Calu3 (cell line): ENCODE measurements around the gene KCNMB1. TPM values are rescaled to one million over a fixed set of nuclear protein-coding genes. Genes with fewer than 3 reads are reported as not detected.

Experiments used
- BruUV-seq: library from RNA; stranded (reverse); fragments of 400-500 nt; replicated peaks from 2 replicates; lab custom pipeline; 2021; lab: Mats Ljungman, UMichigan
- CTCF ChIA-PET: fragments of 300-600 bp; sonication (Branson Sonifier 250); formaldehyde crosslinking; loops from one replicate; lab custom pipeline; 2022; ENCODE audit warnings: antibody characterized with exemption; lab: Charles Lee
- DNase-seq: peaks from one replicate; pipeline ENCODE4 v3.0.0; 2022
- H3K27ac Mint-ChIP-seq: one replicate; pipeline ENCODE4 v1.8.0; 2022; ENCODE audit warnings: mixed read lengths; ENCODE audit not compliant: unreplicated experiment
- H3K27me3 Mint-ChIP-seq: one replicate; pipeline ENCODE4 v1.8.0; 2022; ENCODE audit warnings: mixed read lengths; ENCODE audit not compliant: unreplicated experiment
- H3K36me3 Mint-ChIP-seq: one replicate; pipeline ENCODE4 v1.8.0; 2022; ENCODE audit warnings: mild to moderate bottlenecking, moderate library complexity, mixed read lengths; ENCODE audit not compliant: insufficient read depth, unreplicated experiment
- H3K4me1 Mint-ChIP-seq: one replicate; pipeline ENCODE4 v1.8.0; 2022; ENCODE audit warnings: mild to moderate bottlenecking, low read depth, mixed read lengths; ENCODE audit not compliant: unreplicated experiment
- H3K4me3 Mint-ChIP-seq: one replicate; pipeline ENCODE4 v1.8.0; 2022; ENCODE audit warnings: mild to moderate bottlenecking, low read depth, moderate library complexity, mixed read lengths; ENCODE audit not compliant: unreplicated experiment
- H3K9me3 Mint-ChIP-seq: one replicate; pipeline ENCODE4 v1.8.0; 2022; ENCODE audit warnings: low read depth, mixed read lengths; ENCODE audit not compliant: unreplicated experiment
- intact Hi-C: fragments of 100-400 bp; cut with micrococcal nuclease; formaldehyde crosslinking; loops from one replicate; pipeline ENCODE4 v1.10.0; 2022; ENCODE audit not compliant: unreplicated experiment
- total RNA-seq: library from RNA; stranded (reverse); gene quantifications from 2 replicates; pipeline ENCODE4 v1.2.3, GENCODE V29; 2022
- TF ChIP-seq, protein P1 (sequence below): fragments of 200-600 bp; IDR thresholded peaks from one replicate; pipeline ENCODE4 v1.8.0; 2022; ENCODE audit warnings: antibody characterized with exemption; ENCODE audit not compliant: unreplicated experiment

The KCNMB1 gene
- total RNA-seq, 1 experiment from 2014 or later = not detected

DNA sequence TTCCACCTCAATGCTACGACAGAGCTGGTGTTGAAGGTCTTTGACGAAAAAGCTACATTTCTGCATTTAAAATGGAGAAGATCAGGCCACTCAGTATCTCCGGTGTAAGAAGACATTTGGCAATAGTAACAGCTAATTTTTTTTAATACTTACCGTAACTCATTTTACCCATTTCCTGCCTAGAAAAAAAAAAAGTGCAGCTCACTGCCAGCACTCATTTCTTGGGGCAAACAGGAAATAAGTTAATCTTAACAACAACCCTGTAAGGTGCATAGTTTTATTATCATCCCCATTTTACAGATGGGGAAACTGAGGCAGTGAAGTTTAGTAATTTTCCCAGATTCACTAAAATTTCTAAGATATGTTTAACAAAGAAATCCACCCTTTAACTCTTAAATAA, 27.4 kb upstream of the KCNMB1 start:
- no peak overlapping the region for H3K27ac Mint-ChIP-seq
- H3K4me1 Mint-ChIP-seq = peaks cover 17% of the 10 kb centered on the region
- no peak for DNase-seq
- H3K27me3 Mint-ChIP-seq = peaks cover 73% of the 10 kb centered on the region
- no peaks in the 10 kb centered on the region for H3K36me3 Mint-ChIP-seq
- TF ChIP-seq, protein P1, sequence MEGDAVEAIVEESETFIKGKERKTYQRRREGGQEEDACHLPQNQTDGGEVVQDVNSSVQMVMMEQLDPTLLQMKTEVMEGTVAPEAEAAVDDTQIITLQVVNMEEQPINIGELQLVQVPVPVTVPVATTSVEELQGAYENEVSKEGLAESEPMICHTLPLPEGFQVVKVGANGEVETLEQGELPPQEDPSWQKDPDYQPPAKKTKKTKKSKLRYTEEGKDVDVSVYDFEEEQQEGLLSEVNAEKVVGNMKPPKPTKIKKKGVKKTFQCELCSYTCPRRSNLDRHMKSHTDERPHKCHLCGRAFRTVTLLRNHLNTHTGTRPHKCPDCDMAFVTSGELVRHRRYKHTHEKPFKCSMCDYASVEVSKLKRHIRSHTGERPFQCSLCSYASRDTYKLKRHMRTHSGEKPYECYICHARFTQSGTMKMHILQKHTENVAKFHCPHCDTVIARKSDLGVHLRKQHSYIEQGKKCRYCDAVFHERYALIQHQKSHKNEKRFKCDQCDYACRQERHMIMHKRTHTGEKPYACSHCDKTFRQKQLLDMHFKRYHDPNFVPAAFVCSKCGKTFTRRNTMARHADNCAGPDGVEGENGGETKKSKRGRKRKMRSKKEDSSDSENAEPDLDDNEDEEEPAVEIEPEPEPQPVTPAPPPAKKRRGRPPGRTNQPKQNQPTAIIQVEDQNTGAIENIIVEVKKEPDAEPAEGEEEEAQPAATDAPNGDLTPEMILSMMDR = no peak
- intact Hi-C loops = no loop called here
- BruUV-seq = no TSS peak
- CTCF ChIA-PET = interaction anchor here (1.0 kb wide), 1 partner anchor 200 kb away, joined by 3 read pairs; no protein-coding TSS in a partner anchor
- H3K9me3 Mint-ChIP-seq = no peaks in the 10 kb centered on the region
- H3K4me3 Mint-ChIP-seq = no peak overlapping the region

- no peak overlapping the region for H3K4me3 Mint-ChIP-seq
- H3K27ac Mint-ChIP-seq = no peak overlapping the region
- TF ChIP-seq, protein P1 = no peak
- BruUV-seq = no TSS peak
- intact Hi-C loops = no loop called here
- no peaks in the 10 kb centered on the region for H3K36me3 Mint-ChIP-seq
- H3K9me3 Mint-ChIP-seq = no peaks in the 10 kb centered on the region
- CTCF ChIA-PET = no interaction called here
- H3K27me3 Mint-ChIP-seq = peaks cover 70% of the 10 kb centered on the region
- no peak for DNase-seq
- peaks cover 9% of the 10 kb centered on the region for H3K4me1 Mint-ChIP-seq
Observed at GRCh38 chr5:170414786-170415185, 25.6 kb upstream of the KCNMB1 start.

- H3K4me3 Mint-ChIP-seq = no peak overlapping the region
Observed at GRCh38 chr5:170413897-170414296, 24.7 kb upstream of the KCNMB1 start.

DNA sequence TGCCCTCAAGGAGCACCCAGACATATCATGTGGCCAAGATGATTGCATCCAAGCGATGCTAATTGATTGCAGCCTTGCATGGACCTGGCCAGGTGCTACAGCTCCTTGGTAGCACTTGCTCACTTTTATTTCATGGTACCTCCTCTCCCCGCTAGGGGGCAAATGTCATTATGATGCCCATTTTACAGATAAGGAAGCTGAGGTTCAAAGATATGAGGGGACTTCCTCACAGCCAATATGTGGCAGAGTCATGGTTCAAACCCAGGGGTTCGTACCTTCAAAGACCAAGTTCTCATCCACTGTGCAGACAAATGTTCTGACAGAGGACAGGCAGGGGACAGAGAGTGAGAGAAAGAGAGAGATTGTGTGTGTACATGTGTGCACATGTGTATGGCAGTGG, 21.9 kb upstream of the KCNMB1 start:
- Mint-ChIP-seq H3K27me3 (peaks cover 79% of the 10 kb centered on the region), H3K9me3 (no peaks in the 10 kb centered on the region), H3K4me1 (no peaks in the 10 kb centered on the region), H3K36me3 (no peaks in the 10 kb centered on the region), H3K27ac (no peak overlapping the region), H3K4me3 (no peak overlapping the region)
- no TSS peak for BruUV-seq
- DNase-seq = no peak
- intact Hi-C loops = no loop called here
- CTCF ChIA-PET = interaction anchor here (0.6 kb wide), 1 partner anchor 80 kb away, joined by 3 read pairs; no protein-coding TSS in a partner anchor
- TF ChIP-seq, protein P1 = no peak

More at GRCh38 chr5:170413897-170414296, 24.7 kb upstream of the KCNMB1 start:
- Mint-ChIP-seq H3K9me3 (no peaks in the 10 kb centered on the region), H3K27ac (no peak overlapping the region), H3K4me1 (peaks cover 5% of the 10 kb centered on the region), H3K36me3 (no peaks in the 10 kb centered on the region), H3K27me3 (peaks cover 70% of the 10 kb centered on the region)
- CTCF ChIA-PET = no interaction called here
- TF ChIP-seq, protein P1 = no peak
- DNase-seq = no peak
- intact Hi-C loops = no loop called here
- BruUV-seq = no TSS peak
